PC-9 (cell line): ENCODE results near the gene FOXI2.

Experiments used
- CTCF ChIP-seq: fragments of 200-600 bp; sonication (generic); conservative IDR thresholded peaks from 2 replicates; pipeline ENCODE4 v1.6.1; 2017; ENCODE audit warnings: mixed run types, antibody characterized with exemption, mild to moderate bottlenecking, moderate library complexity
- EZH2 ChIP-seq: fragments of 200-600 bp; sonication (generic); IDR thresholded peaks from 2 replicates; pipeline ENCODE4 v1.8.0; 2017; ENCODE audit warnings: antibody characterized with exemption, low read depth

DNA sequence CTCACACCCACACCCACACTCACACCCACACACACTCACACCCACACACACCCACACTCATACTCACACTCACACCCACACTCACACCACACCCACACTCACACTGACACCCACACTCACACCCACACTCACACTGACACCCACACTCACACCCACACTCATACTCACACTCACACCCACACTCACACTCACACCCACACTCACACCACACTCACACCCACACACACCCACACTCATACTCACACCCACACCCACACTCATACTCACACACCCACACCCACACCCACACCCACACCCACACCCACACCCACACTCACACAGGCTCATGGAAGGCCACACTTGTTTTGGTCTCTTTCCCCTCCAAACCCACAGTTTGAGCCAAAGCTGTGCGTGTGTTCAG lies 2.9 kb downstream of the FOXI2 start:
- TF ChIP-seq EZH2 (no peak), CTCF (no peak)
